Upper lobe of right lung (tissue), 1 donor: ENCODE results near the gene NDUFAF2. TPM values are rescaled to one million over a fixed set of nuclear protein-coding genes. Genes with fewer than 3 reads are reported as not detected.

Experiments
- ATAC-seq: fragments of 200-7000 bp; cut with Tn5 transposase; one replicate; pipeline ENCODE4 v1.9.1; 2020; ENCODE audit warnings: mild to moderate bottlenecking, moderate library complexity
- DNase-seq: peaks from one replicate; pipeline ENCODE4 v3.0.0-alpha.2; 2020
- H3K27ac ChIP-seq: fragments of 200-600 bp; one replicate; pipeline ENCODE4 v1.8.0; 2022
- H3K27me3 ChIP-seq: fragments of 200-600 bp; one replicate; pipeline ENCODE4 v1.8.0; 2022; ENCODE audit warnings: mild to moderate bottlenecking
- H3K36me3 ChIP-seq: fragments of 200-600 bp; one replicate; pipeline ENCODE4 v1.8.0; 2022
- H3K4me1 ChIP-seq: fragments of 200-600 bp; one replicate; pipeline ENCODE4 v1.8.0; 2022
- H3K4me3 ChIP-seq: fragments of 200-600 bp; one replicate; pipeline ENCODE4 v1.8.0; 2022; ENCODE audit warnings: mild to moderate bottlenecking
- H3K9me3 ChIP-seq: fragments of 200-600 bp; one replicate; pipeline ENCODE4 v1.8.0; 2022
- CTCF ChIP-seq: fragments of 200-600 bp; IDR thresholded peaks from one replicate; pipeline ENCODE4 v1.8.0; 2022; ENCODE audit warnings: antibody characterized with exemption
- intact Hi-C: fragments of 100-400 bp; cut with DNase I; formaldehyde crosslinking; loops from one replicate; pipeline ENCODE4 v1.11.0; 2022
- total RNA-seq: library from RNA; stranded (reverse); fragmentation: NEBNext Ultra II Directional; extraction: Animal tissue kit (Norgen Biotek cat#: 25700); gene quantifications from one replicate; pipeline ENCODE4 v1.2.1, GENCODE V29; 2021
- donor health status: DM: no; HTN: yes; CAD: no; lungs with severe emphysema.

NDUFAF2 gene
- total RNA-seq, 1 donor from 2014 or later, result 17.9 TPM

GRCh38 chr5:60927450-60927849, 17.6 kb upstream of the NDUFAF2 start:
- ATAC-seq (no peak), DNase-seq (no peak)
- Histone ChIP-seq H3K9me3 (no peaks in the 10 kb centered on the region), H3K36me3 (peaks cover 20% of the 10 kb centered on the region), H3K27ac (no peak overlapping the region), H3K4me1 (no peaks in the 10 kb centered on the region), H3K27me3 (no peaks in the 10 kb centered on the region), H3K4me3 (no peak overlapping the region)
- intact Hi-C loops, result no loop called here
- no peak for TF ChIP-seq CTCF

GRCh38 chr5:60929024-60929423, 16.0 kb upstream of the NDUFAF2 start:
- intact Hi-C loops, result no loop called here
- H3K36me3 ChIP-seq, result peaks cover 20% of the 10 kb centered on the region
- H3K4me3 ChIP-seq, result no peak overlapping the region
- no peaks in the 10 kb centered on the region for H3K4me1 ChIP-seq
- no peaks in the 10 kb centered on the region for H3K27me3 ChIP-seq
- no peak for ATAC-seq
- H3K9me3 ChIP-seq, result no peaks in the 10 kb centered on the region
- H3K27ac ChIP-seq, result no peak overlapping the region
- no peak for TF ChIP-seq CTCF
- DNase-seq, result no peak

GRCh38 chr5:60943624-60944023, 1.4 kb upstream of the NDUFAF2 start:
- DNase-seq (no peak), ATAC-seq (no peak)
- Histone ChIP-seq H3K9me3 (no peaks in the 10 kb centered on the region), H3K27ac (no peak overlapping the region), H3K27me3 (no peaks in the 10 kb centered on the region), H3K36me3 (no peaks in the 10 kb centered on the region), H3K4me1 (peaks cover 9% of the 10 kb centered on the region), H3K4me3 (no peak overlapping the region)
- TF ChIP-seq CTCF, result no peak
- intact Hi-C loops, result no loop called here

- TF ChIP-seq CTCF, result no peak
- peaks cover 9% of the 10 kb centered on the region for H3K4me1 ChIP-seq
- ATAC-seq, result peak; percentile 32
- H3K36me3 ChIP-seq, result no peaks in the 10 kb centered on the region
- H3K9me3 ChIP-seq, result no peaks in the 10 kb centered on the region
- no peak for DNase-seq
- peak overlapping the region; percentile 79 for H3K4me3 ChIP-seq
- H3K27me3 ChIP-seq, result no peaks in the 10 kb centered on the region
- H3K27ac ChIP-seq, result peak overlapping the region; percentile 79
- intact Hi-C loops, result no loop called here
Measured at GRCh38 chr5:60945813-60946187, 795 bp downstream of the NDUFAF2 start.

GRCh38 chr5:60948738-60949137, 3.7 kb downstream of the NDUFAF2 start:
- intact Hi-C loops, result no loop called here
- TF ChIP-seq CTCF, result no peak
- Histone ChIP-seq H3K4me3 (no peak overlapping the region), H3K27ac (no peak overlapping the region), H3K9me3 (no peaks in the 10 kb centered on the region), H3K4me1 (peaks cover 6% of the 10 kb centered on the region), H3K27me3 (no peaks in the 10 kb centered on the region), H3K36me3 (no peaks in the 10 kb centered on the region)
- DNase-seq (no peak), ATAC-seq (no peak)

GRCh38 chr5:60955239-60955638, 10.2 kb downstream of the NDUFAF2 start:
- no peak overlapping the region for H3K4me3 ChIP-seq
- ATAC-seq (no peak), DNase-seq (no peak)
- no peaks in the 10 kb centered on the region for H3K9me3 ChIP-seq
- no peaks in the 10 kb centered on the region for H3K4me1 ChIP-seq
- no peaks in the 10 kb centered on the region for H3K27me3 ChIP-seq
- intact Hi-C loops, result no loop called here
- no peak for TF ChIP-seq CTCF
- H3K36me3 ChIP-seq, result no peaks in the 10 kb centered on the region
- H3K27ac ChIP-seq, result no peak overlapping the region
